ENCODE data around the gene TMSB10. TPM values are rescaled to one million over a fixed set of nuclear protein-coding genes. Genes with fewer than 3 reads are reported as not detected.

Gene TMSB10
- total and polyA plus RNA-seq, 4 experiments from 2014 or later, result 1,218 to 6,561 (median 3,402) TPM

GRCh38 chr2:84888401-84889276 is 16.8 kb upstream of the TMSB10 start:
- Histone ChIP-seq H3K4me1 (ENCODE audit: insufficient read depth, low read length) (peaks cover 23% of the 10 kb centered on the region), H3K36me3 (ENCODE audit: insufficient read depth, low read length) (no peaks in the 10 kb centered on the region), H3K27me3 (ENCODE audit: insufficient read depth, low read length) (no peaks in the 10 kb centered on the region), H3K27ac (ENCODE audit: low read depth, low read length) (peak overlapping the region; percentile 81), H3K4me3 (ENCODE audit: low read length in 2 of 2) (peak overlapping the region; percentile 32 to 42), H3K9me3 (ENCODE audit: control insufficient read depth in 1 of 2, low read length in 2 of 2) (no peaks in the 10 kb centered on the region)
- Mint-ChIP-seq H3K4me1 (peaks cover 22 to 43% (median 38%) of the 10 kb centered on the region in 4 donors), H3K36me3 (no peaks in the 10 kb centered on the region), H3K27me3 (no peaks in the 10 kb centered on the region), H3K9me3 (no peaks in the 10 kb centered on the region), H3K4me3 (peak overlapping the region; percentile 72 to 90 (median 82)), H3K27ac (peak overlapping the region; percentile 90 to 99 (median 97))
- intact Hi-C loops (cut with micrococcal nuclease), result loop anchor here (1.0 kb wide), 2 partner anchors 10 to 17 kb away; partner anchors contain the start of gene TMSB10
- POLR2A ChIA-PET (ENCODE audit: partially characterized antibody), result interaction anchor here (0.7 to 7.5 kb wide), 19 partner anchors 9 to 400 kb away, joined by 3 to 204 read pairs (median 4); partner anchors contain the start of genes TMSB10 and TRABD2A
- CTCF ChIA-PET (ENCODE audit: partially characterized antibody), result interaction anchor here (0.8 to 14.5 kb wide), 18 partner anchors 8 to 373 kb away, joined by 3 to 271 read pairs (median 4); partner anchors contain the start of genes DNAH6, TMSB10 and TRABD2A
- peak; percentile 62 to 69 (median 66) for DNase-seq

GRCh38 chr2:84889332-84889731 is 16.1 kb upstream of the TMSB10 start:
- Mint-ChIP-seq H3K9me3 (no peaks in the 10 kb centered on the region), H3K4me3 (peak overlapping the region; percentile 72 to 90 (median 82)), H3K36me3 (no peaks in the 10 kb centered on the region), H3K27ac (peak overlapping the region; percentile 90 to 99 (median 97)), H3K27me3 (no peaks in the 10 kb centered on the region), H3K4me1 (peaks cover 26 to 50% (median 40%) of the 10 kb centered on the region in 4 donors)
- ChIA-PET POLR2A (ENCODE audit: partially characterized antibody) (interaction anchor here (0.7 to 7.5 kb wide), 16 partner anchors 9 to 401 kb away, joined by 3 to 204 read pairs (median 6); partner anchors contain the start of genes TMSB10 and TRABD2A), CTCF (ENCODE audit: partially characterized antibody) (interaction anchor here (0.7 to 14.5 kb wide), 14 partner anchors 9 to 260 kb away, joined by 3 to 271 read pairs (median 4); partner anchors contain the start of genes TMSB10 and TRABD2A)
- H3K4me1 ChIP-seq (ENCODE audit: insufficient read depth, low read length), result peaks cover 29% of the 10 kb centered on the region
- H3K36me3 ChIP-seq (ENCODE audit: insufficient read depth, low read length), result no peaks in the 10 kb centered on the region
- peak overlapping the region; percentile 32 to 42 for H3K4me3 ChIP-seq (ENCODE audit: low read length in 2 of 2)
- no peaks in the 10 kb centered on the region for H3K27me3 ChIP-seq (ENCODE audit: insufficient read depth, low read length)
- intact Hi-C loops (cut with micrococcal nuclease), result loop anchor here (1.0 kb wide), 1 partner anchor 16 kb away; the partner anchor contains the start of gene TMSB10
- no peaks in the 10 kb centered on the region for H3K9me3 ChIP-seq (ENCODE audit: control insufficient read depth in 1 of 2, low read length in 2 of 2)
- peak overlapping the region; percentile 81 for H3K27ac ChIP-seq (ENCODE audit: low read depth, low read length)
- DNase-seq, result no peak

- H3K27ac Mint-ChIP-seq, result peak overlapping the region in 3 of 7 donors; percentile 7 to 55 (median 37)
Observed at GRCh38 chr2:84891355-84892010, 14.0 kb upstream of the TMSB10 start.

GRCh38 chr2:84894131-84894586 is 11.3 kb upstream of the TMSB10 start:
- H3K4me1 Mint-ChIP-seq, result peaks cover 40 to 65% (median 51%) of the 10 kb centered on the region in 4 donors
- no peak overlapping the region for H3K4me3 ChIP-seq (ENCODE audit: low read length in 2 of 2)
- H3K27ac ChIP-seq (ENCODE audit: low read depth, low read length), result peak overlapping the region; percentile 50
- H3K9me3 ChIP-seq (ENCODE audit: control insufficient read depth in 1 of 2, low read length in 2 of 2), result no peaks in the 10 kb centered on the region
- ChIA-PET POLR2A (ENCODE audit: partially characterized antibody) (interaction anchor here (0.6 to 6.9 kb wide), 10 partner anchors 8 to 436 kb away, joined by 3 to 162 read pairs (median 4); partner anchors contain the start of genes TMSB10 and TRABD2A), CTCF (ENCODE audit: partially characterized antibody) (interaction anchor here (0.6 to 16.2 kb wide), 5 partner anchors 9 to 27 kb away, joined by 3 to 267 read pairs (median 6); partner anchors contain the start of gene TRABD2A)
- H3K27me3 Mint-ChIP-seq, result no peaks in the 10 kb centered on the region
- H3K27me3 ChIP-seq (ENCODE audit: insufficient read depth, low read length), result no peaks in the 10 kb centered on the region
- intact Hi-C loops (cut with micrococcal nuclease), result no loop called here
- no peaks in the 10 kb centered on the region for H3K9me3 Mint-ChIP-seq
- H3K36me3 Mint-ChIP-seq, result no peaks in the 10 kb centered on the region
- peak overlapping the region in 5 of 8 donors; percentile 55 to 75 (median 69) for H3K4me3 Mint-ChIP-seq
- no peak for DNase-seq
- H3K27ac Mint-ChIP-seq, result peak overlapping the region; percentile 38 to 95 (median 91)
- peaks cover 61% of the 10 kb centered on the region for H3K4me1 ChIP-seq (ENCODE audit: insufficient read depth, low read length)
- H3K36me3 ChIP-seq (ENCODE audit: insufficient read depth, low read length), result no peaks in the 10 kb centered on the region

More at GRCh38 chr2:84891355-84892010, 14.0 kb upstream of the TMSB10 start:
- no peak overlapping the region for H3K4me3 ChIP-seq (ENCODE audit: low read length in 2 of 2)
- Mint-ChIP-seq H3K4me1 (peaks cover 42 to 70% (median 50%) of the 10 kb centered on the region in 4 donors), H3K36me3 (no peaks in the 10 kb centered on the region), H3K9me3 (no peaks in the 10 kb centered on the region), H3K27me3 (no peaks in the 10 kb centered on the region), H3K4me3 (no peak overlapping the region)
- no peaks in the 10 kb centered on the region for H3K9me3 ChIP-seq (ENCODE audit: control insufficient read depth in 1 of 2, low read length in 2 of 2)
- intact Hi-C loops (cut with micrococcal nuclease), result no loop called here
- H3K27ac ChIP-seq (ENCODE audit: low read depth, low read length), result no peak overlapping the region
- peaks cover 51% of the 10 kb centered on the region for H3K4me1 ChIP-seq (ENCODE audit: insufficient read depth, low read length)
- POLR2A ChIA-PET (ENCODE audit: partially characterized antibody), result interaction anchor here (4.9 to 7.5 kb wide), 2 partner anchors 12 to 15 kb away, joined by 40 to 204 read pairs; partner anchors contain the start of genes TMSB10 and TRABD2A
- DNase-seq, result no peak
- no peaks in the 10 kb centered on the region for H3K36me3 ChIP-seq (ENCODE audit: insufficient read depth, low read length)
- CTCF ChIA-PET (ENCODE audit: partially characterized antibody), result interaction anchor here (1.4 to 14.5 kb wide), 3 partner anchors 9 to 31 kb away, joined by 4 to 271 read pairs (median 12); no protein-coding TSS in a partner anchor
- no peaks in the 10 kb centered on the region for H3K27me3 ChIP-seq (ENCODE audit: insufficient read depth, low read length)

- ChIA-PET CTCF (ENCODE audit: partially characterized antibody) (interaction anchor here (0.8 to 16.2 kb wide), 4 partner anchors 13 to 27 kb away, joined by 4 to 267 read pairs (median 20); partner anchors contain the start of gene TRABD2A), POLR2A (ENCODE audit: partially characterized antibody) (interaction anchor here (0.6 to 6.9 kb wide), 8 partner anchors 7 to 436 kb away, joined by 3 to 162 read pairs (median 6); partner anchors contain the start of genes TMSB10 and TRABD2A)
- H3K36me3 Mint-ChIP-seq, result no peaks in the 10 kb centered on the region
- peak overlapping the region; percentile 38 to 95 (median 91) for H3K27ac Mint-ChIP-seq
- H3K9me3 Mint-ChIP-seq, result no peaks in the 10 kb centered on the region
- peaks cover 61% of the 10 kb centered on the region for H3K4me1 ChIP-seq (ENCODE audit: insufficient read depth, low read length)
- peaks cover 39 to 62% (median 48%) of the 10 kb centered on the region in 4 donors for H3K4me1 Mint-ChIP-seq
- peak overlapping the region in 1 of 2 donors; percentile 13 for H3K4me3 ChIP-seq (ENCODE audit: low read length in 2 of 2)
- no peaks in the 10 kb centered on the region for H3K27me3 ChIP-seq (ENCODE audit: insufficient read depth, low read length)
- H3K9me3 ChIP-seq (ENCODE audit: control insufficient read depth in 1 of 2, low read length in 2 of 2), result no peaks in the 10 kb centered on the region
- intact Hi-C loops (cut with micrococcal nuclease), result loop anchor here (1.0 kb wide), 1 partner anchor 9 kb away; no protein-coding TSS in a partner anchor
- H3K27ac ChIP-seq (ENCODE audit: low read depth, low read length), result peak overlapping the region; percentile 50
- no peaks in the 10 kb centered on the region for H3K27me3 Mint-ChIP-seq
- peak in 2 of 5 donors; percentile 36 to 42 for DNase-seq
- peak overlapping the region; percentile 51 to 75 (median 69) for H3K4me3 Mint-ChIP-seq
- H3K36me3 ChIP-seq (ENCODE audit: insufficient read depth, low read length), result no peaks in the 10 kb centered on the region
Observed at GRCh38 chr2:84894758-84895520, 10.5 kb upstream of the TMSB10 start.

GRCh38 chr2:84896567-84896966 is 8.9 kb upstream of the TMSB10 start:
- Mint-ChIP-seq H3K27ac (peak overlapping the region in 4 of 7 donors; percentile 5 to 82 (median 34)), H3K27me3 (no peaks in the 10 kb centered on the region), H3K4me3 (peak overlapping the region in 2 of 8 donors; percentile 14 to 27), H3K36me3 (no peaks in the 10 kb centered on the region), H3K9me3 (peaks cover 0 to under 1% (median 0%) of the 10 kb centered on the region in 8 donors), H3K4me1 (peaks cover 41 to 64% (median 50%) of the 10 kb centered on the region in 4 donors)
- no peaks in the 10 kb centered on the region for H3K27me3 ChIP-seq (ENCODE audit: insufficient read depth, low read length)
- no peaks in the 10 kb centered on the region for H3K9me3 ChIP-seq (ENCODE audit: control insufficient read depth in 1 of 2, low read length in 2 of 2)
- ChIA-PET POLR2A (ENCODE audit: partially characterized antibody) (interaction anchor here (3.8 to 6.9 kb wide), 3 partner anchors 9 to 16 kb away, joined by 39 to 162 read pairs (median 39); partner anchors contain the start of genes TMSB10 and TRABD2A), CTCF (ENCODE audit: partially characterized antibody) (interaction anchor here (1.4 to 16.2 kb wide), 3 partner anchors 9 to 25 kb away, joined by 3 to 267 read pairs (median 114); partner anchors contain the start of genes TMSB10 and TRABD2A)
- peaks cover 64% of the 10 kb centered on the region for H3K4me1 ChIP-seq (ENCODE audit: insufficient read depth, low read length)
- intact Hi-C loops (cut with micrococcal nuclease), result no loop called here
- no peak for DNase-seq
- H3K36me3 ChIP-seq (ENCODE audit: insufficient read depth, low read length), result no peaks in the 10 kb centered on the region
- H3K27ac ChIP-seq (ENCODE audit: low read depth, low read length), result no peak overlapping the region
- no peak overlapping the region for H3K4me3 ChIP-seq (ENCODE audit: low read length in 2 of 2)

Data from CD4-positive, alpha-beta memory T cell (primary cell).